ENCODE data around the gene DRAXIN.
A peak's percentile ranks its signal among the peaks of the same experiment; 100 is the strongest.

Gene DRAXIN

DNA sequence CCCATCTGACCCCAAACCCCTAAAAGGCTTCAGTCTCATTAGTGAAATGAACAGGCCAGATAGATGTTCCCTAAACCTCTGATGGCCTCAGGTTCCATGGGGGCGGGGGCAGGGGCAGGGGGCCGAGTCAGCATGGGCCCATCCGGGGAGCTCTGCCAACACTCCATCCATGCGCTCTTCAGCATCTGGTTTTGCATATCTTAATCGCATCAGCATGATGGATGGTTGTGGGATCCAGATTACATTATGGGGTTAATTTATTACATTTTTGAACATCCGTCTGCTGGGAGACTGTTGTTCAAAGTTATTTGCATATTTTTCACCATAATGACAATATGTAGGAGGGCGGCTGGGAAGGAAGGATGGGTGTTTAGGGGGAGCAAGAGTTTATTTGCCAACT, 7.4 kb upstream of the DRAXIN start:
- Mint-ChIP-seq H3K9me3 (no peaks in the 10 kb centered on the region), H3K27me3 (ENCODE audit: low read depth) (peaks cover 18% of the 10 kb centered on the region), H3K27ac (peak overlapping the region in 1 of 3 experiments; percentile 40), H3K36me3 (ENCODE audit: low read depth) (no peaks in the 10 kb centered on the region), H3K4me1 (peaks cover 15% of the 10 kb centered on the region), H3K4me3 (peak overlapping the region in 1 of 3 experiments; percentile 5)
- TF ChIP-seq, protein P1, sequence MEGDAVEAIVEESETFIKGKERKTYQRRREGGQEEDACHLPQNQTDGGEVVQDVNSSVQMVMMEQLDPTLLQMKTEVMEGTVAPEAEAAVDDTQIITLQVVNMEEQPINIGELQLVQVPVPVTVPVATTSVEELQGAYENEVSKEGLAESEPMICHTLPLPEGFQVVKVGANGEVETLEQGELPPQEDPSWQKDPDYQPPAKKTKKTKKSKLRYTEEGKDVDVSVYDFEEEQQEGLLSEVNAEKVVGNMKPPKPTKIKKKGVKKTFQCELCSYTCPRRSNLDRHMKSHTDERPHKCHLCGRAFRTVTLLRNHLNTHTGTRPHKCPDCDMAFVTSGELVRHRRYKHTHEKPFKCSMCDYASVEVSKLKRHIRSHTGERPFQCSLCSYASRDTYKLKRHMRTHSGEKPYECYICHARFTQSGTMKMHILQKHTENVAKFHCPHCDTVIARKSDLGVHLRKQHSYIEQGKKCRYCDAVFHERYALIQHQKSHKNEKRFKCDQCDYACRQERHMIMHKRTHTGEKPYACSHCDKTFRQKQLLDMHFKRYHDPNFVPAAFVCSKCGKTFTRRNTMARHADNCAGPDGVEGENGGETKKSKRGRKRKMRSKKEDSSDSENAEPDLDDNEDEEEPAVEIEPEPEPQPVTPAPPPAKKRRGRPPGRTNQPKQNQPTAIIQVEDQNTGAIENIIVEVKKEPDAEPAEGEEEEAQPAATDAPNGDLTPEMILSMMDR (IDR thresholded peaks at IDR 0.05; ENCODE audit: unreplicated experiment in 3 of 3) = no peak

DNA sequence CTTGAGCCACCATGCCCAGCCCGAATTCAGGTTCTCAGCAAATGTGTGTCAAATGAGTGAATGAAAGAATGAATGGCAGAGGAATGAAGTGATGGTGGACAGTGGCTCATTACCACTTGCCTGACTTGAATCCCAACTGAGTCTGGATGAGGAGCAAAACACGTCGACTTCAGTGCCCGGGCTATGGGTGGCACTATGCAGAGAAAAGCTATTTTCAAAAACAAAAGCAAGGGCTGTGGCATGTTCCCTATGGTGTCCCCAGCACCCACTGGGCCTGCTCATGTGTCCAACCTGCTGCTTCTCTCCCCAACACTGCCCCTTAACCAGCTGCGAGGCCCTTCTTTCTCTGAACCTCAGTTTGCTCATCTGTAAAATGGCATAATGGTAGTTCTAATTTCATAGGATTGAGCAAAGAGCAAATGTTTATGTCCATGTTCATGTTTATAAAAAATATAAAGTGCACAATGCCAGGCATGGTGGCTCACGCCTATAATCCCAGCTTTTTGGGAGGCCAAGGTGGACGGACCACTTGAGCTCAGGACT, 6.2 kb upstream of the DRAXIN start:
- TF ChIP-seq, protein P1 (IDR thresholded peaks at IDR 0.05; ENCODE audit: unreplicated experiment in 3 of 3) = no peak
- H3K4me1 Mint-ChIP-seq = peaks cover 23% of the 10 kb centered on the region
- no peak overlapping the region for H3K27ac Mint-ChIP-seq
- no peaks in the 10 kb centered on the region for H3K9me3 Mint-ChIP-seq
- H3K36me3 Mint-ChIP-seq (ENCODE audit: low read depth) = no peaks in the 10 kb centered on the region
- H3K27me3 Mint-ChIP-seq (ENCODE audit: low read depth) = peaks cover 29% of the 10 kb centered on the region
- H3K4me3 Mint-ChIP-seq = no peak overlapping the region

DNA sequence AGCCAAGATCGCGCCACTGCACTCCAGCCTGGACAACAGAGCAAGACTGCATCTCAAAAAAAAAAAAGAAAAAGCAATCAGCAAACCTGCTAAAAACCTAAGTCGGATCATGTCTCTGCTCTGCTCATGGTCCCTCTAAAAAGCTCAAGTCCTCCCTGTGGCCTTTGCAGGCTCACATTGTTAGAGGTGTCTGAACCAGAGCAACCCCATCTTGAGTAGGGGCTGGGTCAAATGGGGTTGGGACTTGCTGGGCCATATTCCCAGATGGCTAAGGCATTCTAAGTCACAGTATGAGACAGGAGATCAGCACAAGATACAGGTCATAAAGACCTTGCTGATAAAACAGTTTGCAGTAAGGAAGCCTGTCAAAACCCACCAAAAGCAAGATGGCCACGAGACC, 3.0 kb upstream of the DRAXIN start:
- H3K27ac Mint-ChIP-seq = no peak overlapping the region
- TF ChIP-seq, protein P1 (IDR thresholded peaks at IDR 0.05; ENCODE audit: unreplicated experiment in 3 of 3) = no peak
- H3K4me1 Mint-ChIP-seq = peaks cover 23% of the 10 kb centered on the region
- no peaks in the 10 kb centered on the region for H3K9me3 Mint-ChIP-seq
- H3K27me3 Mint-ChIP-seq (ENCODE audit: low read depth) = peaks cover 53% of the 10 kb centered on the region
- peak overlapping the region in 2 of 3 experiments; percentile 36 to 42 for H3K4me3 Mint-ChIP-seq
- no peaks in the 10 kb centered on the region for H3K36me3 Mint-ChIP-seq (ENCODE audit: low read depth)

DNA sequence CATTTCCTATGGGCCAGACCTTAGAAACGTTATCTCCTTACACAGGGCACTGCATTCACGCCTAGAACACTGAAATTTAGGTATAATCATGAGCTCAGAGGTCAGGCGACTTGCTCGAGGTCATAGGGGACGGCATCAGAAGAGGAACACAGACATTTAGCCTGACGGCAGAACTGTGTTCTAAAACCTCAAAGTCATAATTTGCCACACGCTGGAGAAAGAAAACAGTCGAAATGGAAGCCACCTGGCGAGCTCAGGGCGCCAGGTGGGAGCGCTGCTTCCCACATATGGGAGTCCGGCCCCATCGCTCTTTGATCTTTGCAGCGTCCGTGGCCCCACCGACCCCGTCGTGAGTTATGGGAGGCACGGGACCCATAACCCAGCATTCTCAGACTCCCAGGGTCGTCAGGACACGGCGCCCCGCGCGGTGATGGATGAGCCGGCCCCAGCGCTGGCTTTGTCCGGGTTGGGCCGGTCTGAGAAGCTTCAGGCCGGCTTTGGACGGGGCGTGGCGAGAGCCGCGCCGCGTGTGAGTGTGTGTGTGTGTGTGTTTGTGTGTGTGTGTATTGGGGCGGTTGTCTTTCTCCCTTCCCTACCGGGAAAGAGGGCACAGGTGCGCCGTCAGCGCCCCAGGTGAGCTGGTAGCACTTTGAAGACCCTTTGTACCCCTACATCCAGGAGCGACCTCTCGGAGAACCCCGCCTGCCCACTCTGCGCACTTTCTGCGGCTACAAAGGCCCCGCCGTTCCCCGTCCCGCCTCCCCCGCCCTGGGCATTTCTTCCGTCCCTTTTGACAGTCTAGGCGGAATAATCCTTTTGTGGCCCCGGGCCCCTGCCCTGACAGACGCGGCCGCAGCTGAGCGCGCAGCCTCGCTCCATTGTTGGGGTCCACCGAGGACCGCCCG, 861 bp upstream of the DRAXIN start:
- Mint-ChIP-seq H3K27me3 (ENCODE audit: low read depth) (peaks cover 58% of the 10 kb centered on the region), H3K9me3 (no peaks in the 10 kb centered on the region), H3K27ac (peak overlapping the region; percentile 20 to 96 (median 93)), H3K4me3 (peak overlapping the region; percentile 86 to 96 (median 94)), H3K4me1 (peaks cover 23% of the 10 kb centered on the region), H3K36me3 (ENCODE audit: low read depth) (no peaks in the 10 kb centered on the region)
- TF ChIP-seq, protein P1 (IDR thresholded peaks at IDR 0.05; ENCODE audit: unreplicated experiment in 3 of 3) = no peak

DNA sequence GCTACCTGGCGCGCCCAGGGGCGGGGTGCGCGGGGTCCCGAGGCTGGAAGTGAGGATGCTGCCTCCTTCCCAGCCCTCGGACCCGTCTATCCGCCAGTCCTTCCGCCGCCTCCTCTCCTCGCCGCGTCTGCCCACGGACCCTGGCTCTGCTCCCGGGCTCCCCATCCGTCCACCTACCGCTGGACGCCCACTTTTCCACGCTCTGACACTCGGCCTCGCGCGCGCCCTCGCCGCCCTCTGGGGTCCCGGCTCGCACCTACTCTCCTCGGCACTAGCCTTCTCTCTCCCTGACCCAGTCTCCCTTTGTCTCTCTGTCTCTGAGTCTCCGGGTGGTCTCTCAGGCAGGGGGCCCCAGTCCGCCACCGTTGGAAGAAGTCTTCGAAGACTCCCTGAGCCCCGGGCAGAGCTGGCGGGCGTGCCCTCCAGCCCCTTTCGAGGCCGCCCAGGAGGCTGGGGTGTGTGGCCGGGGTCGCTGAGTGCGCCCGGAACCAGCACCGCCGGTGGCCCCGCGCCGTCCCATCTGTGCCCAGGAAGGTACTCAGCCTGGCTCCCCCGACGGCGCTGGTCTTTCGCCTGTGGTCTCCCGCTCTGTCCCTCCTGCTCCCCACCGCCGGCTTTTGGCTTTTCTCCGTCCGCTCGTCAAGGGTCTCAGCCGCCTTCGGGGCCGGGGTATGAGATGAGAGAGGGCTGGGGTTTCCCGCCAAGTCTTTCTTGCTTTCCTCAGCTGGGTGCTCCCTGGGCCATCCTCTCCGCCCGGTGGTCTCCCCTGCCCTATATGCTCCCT, 610 bp downstream of the DRAXIN start:
- H3K27me3 Mint-ChIP-seq (ENCODE audit: low read depth) = peaks cover 53% of the 10 kb centered on the region
- no peaks in the 10 kb centered on the region for H3K9me3 Mint-ChIP-seq
- H3K4me1 Mint-ChIP-seq = peaks cover 23% of the 10 kb centered on the region
- TF ChIP-seq, protein P1 (IDR thresholded peaks at IDR 0.05; ENCODE audit: unreplicated experiment in 3 of 3) = no peak
- H3K36me3 Mint-ChIP-seq (ENCODE audit: low read depth) = no peaks in the 10 kb centered on the region
- peak overlapping the region; percentile 85 to 87 (median 85) for H3K4me3 Mint-ChIP-seq
- no peak overlapping the region for H3K27ac Mint-ChIP-seq
